Stimulated activated CD8-positive, alpha-beta memory T cell treated with anti-CD3 and anti-CD28 coated beads, Interleukin-15, amount 100 ng/mL, for 1 hour (primary cell): Measurements from ENCODE around the gene CD80.
"Not testable (repeated sequence)": the region's sequence is repeated elsewhere in the genome, so short reads cannot be mapped to it uniquely, and the experiment has no call there.

Experiments
- DNase-seq: peaks from one replicate; pipeline ENCODE4 v3.0.0-alpha.2; 2020; ENCODE audit warnings: low read depth

CD80 gene, protein sequence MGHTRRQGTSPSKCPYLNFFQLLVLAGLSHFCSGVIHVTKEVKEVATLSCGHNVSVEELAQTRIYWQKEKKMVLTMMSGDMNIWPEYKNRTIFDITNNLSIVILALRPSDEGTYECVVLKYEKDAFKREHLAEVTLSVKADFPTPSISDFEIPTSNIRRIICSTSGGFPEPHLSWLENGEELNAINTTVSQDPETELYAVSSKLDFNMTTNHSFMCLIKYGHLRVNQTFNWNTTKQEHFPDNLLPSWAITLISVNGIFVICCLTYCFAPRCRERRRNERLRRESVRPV

DNA sequence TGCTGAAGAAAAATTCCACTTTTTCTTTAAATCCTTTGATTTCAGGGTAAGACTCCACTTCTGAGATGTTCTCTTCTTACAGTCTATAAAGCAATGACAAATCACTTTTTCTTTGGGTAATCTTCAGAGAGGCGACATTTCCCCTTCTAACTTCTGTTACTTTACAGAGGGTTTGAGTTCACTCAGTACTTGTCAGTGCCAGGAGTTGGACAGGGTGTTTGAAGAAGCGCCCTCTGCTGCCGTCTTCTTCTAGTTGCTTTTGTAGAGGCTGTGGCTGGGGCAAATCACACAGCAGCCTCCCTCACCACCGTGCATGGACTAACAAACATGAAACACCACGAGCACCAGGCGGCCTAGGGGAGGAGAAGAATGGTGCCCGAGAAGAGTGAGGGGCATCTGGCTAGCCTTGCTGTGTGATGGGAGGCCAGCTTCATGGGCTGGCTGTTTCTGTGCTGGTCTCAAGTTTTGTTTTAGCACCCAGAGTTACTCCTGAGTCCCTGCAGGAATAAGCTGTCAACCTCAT is at the start of gene CD80:
TSS of gene CD80 (minus strand) at position 174 of the 523 bp plus-strand sequence. CDS start 1,886 bp downstream, outside the sequence.
- no peak for DNase-seq

DNA sequence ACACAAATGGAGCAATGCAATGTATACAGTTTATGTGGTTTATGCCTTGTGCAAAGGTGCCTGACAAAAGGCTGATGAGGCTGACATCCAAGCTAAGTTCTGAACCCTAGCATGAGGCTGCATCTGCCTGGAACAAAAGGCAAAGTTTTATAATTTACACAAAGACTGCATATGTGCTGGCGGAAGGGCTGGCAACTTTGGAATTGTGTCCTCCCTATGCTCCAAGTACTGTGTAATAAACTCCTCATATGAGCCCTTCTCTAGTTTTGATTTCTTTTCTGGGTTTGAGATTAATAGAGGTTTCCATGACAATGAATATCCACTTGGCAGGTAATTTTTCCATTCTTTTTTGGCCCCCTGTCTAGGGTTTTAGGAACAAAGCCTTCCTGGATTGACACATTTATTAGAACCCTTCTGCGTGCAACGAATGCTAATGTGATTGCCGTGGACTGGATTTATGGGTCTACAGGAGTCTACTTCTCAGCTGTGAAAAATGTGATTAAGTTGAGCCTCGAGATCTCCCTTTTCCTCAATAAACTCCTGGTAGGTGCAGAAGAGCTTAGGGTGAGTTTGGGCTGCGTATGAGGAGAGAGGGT is 49.1 kb upstream of the CD80 start:
- DNase-seq = no peak

DNA sequence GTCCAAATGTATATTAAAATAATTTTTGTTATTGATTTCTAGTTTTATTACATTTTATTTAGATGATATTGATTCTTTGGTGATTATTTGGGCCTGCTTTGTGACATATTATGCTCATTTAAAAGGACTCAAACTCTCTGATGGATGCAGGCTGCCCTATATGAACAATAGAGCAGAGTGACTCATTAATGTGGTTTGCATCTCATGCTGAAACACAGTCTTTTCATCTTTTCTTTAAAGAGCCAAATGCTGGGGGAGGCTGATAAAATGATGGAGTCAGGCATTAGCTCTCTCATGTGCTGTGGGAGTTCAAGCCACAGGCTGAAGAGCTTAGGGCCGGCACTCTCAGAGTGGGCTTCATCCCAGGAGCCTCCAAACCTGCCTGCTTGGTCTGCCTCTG is 45.5 kb upstream of the CD80 start:
- no peak for DNase-seq

DNA sequence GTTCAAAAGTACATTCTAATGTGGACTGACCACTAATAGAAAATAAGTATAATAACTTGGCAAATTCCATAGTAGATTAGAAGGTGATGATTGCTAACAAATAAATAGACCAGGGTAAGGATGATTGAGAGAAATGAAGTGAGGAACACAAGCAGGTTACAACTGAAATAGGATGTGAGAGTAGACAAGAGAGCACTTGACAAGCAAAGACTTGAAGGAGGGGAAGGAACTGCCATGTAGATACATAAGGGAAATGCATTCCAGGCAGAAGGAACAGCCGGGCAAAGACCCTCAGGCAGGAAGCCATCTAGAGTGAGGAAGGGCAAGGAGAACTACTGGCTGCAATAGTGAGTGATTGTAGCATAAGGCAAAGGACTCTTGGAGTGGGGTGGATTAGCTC is 43.3 kb upstream of the CD80 start:
- DNase-seq = no peak

DNA sequence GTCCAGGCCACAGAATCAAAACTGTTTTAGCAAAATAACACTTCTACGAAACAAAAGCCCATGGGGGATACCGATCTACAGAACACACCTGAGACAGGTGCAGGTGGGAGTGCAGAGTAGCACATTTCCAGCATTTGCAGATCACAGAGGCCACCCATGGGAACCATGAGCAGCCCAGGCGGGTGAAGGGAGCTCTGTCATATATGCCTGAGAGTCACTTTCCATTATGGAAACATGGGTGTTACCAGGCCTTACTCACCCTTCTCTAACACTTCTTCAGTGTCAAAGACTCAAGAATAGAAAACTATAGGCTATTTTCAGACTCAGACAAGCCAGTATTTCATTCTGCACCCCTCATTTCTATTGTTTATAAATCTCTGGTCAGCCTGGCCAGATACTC is 41.7 kb upstream of the CD80 start:
- no peak for DNase-seq

DNA sequence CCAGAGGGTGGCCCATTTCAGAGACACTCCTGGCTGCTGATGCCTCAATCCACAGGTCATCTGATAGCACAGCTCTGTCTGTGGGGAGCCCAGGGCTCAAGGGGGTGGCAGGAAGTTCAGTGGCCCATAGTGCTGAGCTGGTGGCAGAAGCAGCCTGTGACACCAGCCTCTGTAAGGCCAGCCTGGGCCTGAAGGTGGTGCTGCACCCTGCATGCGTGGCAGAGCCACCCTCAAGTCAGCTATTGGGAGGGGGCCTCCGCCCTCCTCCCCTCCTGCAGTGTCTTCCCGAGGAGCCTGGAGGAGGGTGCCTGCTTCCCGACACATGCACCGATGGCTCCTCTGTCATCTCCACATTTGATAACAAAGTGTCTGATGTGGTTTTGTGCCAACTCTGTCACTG is 41.3 kb upstream of the CD80 start:
- DNase-seq = no peak

DNA sequence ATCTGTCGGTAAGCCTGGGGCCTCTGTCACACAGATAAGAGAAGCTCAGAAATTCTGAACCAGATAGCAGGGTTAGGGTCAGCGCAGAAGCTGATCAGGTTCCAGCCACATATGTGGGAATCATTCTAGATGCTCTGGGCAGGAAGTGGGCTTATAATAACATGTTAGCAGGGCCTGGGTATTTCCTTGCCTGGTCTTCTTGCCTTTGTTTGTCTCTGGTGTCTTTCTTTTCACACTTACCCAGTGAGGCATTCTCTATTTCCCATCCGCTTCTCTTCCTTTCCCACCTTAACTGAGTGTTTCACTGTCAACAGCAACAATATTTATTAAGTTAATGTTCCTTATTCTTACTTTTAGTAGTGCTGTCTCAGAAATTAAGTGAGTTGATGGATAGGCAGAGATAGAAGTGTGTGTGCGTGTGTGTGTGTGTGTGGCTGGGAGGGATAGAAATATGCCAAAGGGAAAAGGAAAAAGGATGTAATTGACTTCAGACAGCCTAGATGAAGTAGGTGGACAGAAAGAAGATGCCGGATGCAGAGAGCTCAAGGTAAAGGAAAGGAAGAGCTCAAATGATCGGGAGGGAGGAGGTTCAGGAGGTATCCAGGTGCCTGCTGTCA is 40.3 kb upstream of the CD80 start:
- DNase-seq = no peak

DNA sequence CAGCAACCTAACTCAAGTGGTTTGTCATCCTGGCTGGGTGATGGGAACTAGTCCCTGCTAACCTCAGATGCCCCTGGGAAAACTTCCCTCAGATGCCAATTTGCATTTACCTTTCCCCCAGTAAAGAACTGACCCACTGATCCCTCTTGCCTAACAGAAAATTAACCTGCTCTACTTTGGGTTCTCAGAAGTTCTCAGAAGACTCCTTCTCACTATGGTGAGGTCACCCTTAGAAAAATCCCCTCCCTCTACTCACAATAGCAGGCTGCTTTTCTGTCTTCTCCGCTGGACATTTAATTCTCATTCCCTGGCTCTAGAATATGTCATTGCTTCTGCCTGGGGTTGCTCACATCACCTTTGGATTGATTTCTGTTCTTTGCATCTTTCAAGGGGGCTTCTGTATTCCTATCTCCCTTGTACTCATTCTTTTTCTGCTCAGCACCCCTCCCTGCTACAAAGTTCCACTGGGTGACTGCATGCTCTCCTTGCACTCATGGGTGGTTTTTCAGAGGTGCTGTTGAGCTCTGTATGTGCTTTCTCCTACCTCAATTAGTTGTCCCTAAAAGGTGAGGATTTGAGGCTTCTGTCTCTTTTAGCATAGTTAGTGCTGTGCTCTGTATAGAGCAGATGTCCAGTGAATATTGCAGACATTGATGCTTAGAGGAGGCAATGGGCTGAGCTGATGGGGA is 39.1 kb upstream of the CD80 start:
- no peak for DNase-seq

DNA sequence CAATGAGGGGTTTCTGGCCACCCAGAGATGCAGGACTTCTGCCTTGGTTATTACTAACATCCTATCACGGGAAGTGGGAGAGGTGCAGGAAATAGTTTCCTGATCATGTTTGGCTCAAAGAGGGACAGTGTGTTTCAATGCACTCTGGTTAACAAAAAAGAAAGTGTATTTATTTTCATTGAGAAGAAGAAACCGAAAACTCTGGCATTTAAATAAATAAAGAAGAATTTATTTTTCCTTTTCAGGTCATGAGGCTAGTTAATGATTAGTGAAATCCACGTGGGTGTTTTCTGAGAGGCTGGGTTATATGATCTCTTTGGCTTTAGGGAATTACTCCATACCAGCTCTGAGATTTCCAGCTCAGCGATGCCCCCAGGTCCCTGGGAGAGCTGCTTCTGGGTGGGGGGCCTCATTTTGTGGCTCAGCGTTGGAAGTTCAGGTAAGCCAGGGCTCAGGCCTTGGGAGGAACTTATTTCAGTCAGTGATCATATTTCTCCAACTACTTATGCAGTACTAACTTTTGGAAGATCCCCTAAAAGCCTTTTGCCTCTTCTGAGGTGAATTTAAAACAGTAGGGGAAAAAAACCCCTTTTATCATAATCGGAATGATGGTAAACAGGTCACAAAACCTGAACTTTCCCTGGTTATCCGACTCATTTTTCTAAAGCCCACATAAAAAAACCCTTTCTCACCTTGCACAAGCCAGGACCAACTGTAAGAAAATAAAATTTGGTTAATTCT is 38.3 kb upstream of the CD80 start, which contains the start of gene PLA1A:
TSS of gene PLA1A (plus strand) at position 338 of the 741 bp plus-strand sequence. CDS start at position 367, 29 bp downstream.
- no peak for DNase-seq

DNA sequence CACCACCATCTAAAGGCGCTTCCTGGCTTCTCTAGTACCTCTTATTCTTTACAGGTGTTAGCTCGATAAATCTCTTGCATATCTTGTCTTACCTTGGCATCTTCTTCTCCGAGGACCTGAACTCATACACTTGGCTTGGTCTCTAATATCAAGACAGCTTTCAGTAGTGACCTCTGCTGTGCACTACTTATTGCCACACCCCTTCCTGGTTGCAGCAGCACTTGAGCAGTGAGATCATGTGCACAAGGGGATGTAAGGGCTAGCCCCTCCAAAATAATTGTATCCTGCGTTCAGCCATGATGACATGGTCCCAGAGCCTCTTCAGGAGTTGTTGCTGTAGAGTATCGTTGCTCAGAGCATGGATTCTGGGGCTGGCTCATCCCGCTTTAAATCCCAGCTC is 37.0 kb upstream of the CD80 start:
- no peak for DNase-seq

DNA sequence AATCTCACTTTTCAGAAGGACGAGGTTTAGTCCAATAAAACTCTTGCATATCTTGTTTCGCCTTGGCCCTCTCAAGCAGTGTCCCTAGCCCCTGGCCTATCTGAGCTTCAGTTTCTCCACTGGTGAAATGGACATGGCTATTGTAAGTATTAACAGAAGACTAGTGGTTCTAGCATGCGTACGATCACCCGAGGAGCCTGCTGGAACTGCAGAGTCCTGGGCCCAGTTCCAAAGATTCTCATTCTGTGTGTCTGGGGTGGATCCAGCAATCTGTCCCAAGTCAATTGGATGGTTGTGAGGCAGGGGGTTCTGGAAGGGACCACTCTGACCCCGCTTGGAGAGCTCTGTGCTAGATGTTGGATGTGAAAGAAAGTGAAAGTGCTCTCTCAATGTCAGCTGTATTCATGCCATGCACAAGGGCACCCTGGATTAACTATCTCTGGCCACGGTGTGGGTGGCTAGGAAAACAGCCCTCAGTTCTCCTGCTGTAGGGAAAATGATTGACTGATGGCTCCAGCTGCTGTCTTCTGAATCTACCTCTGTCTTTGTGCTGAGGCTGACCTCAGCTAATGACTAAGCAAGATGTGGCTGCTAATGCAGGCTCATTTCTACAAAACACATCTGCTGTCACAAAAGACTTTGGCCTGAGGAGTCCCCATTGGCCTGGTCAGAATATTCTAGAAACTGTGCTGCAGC is 36.4 kb upstream of the CD80 start:
- no peak for DNase-seq

DNA sequence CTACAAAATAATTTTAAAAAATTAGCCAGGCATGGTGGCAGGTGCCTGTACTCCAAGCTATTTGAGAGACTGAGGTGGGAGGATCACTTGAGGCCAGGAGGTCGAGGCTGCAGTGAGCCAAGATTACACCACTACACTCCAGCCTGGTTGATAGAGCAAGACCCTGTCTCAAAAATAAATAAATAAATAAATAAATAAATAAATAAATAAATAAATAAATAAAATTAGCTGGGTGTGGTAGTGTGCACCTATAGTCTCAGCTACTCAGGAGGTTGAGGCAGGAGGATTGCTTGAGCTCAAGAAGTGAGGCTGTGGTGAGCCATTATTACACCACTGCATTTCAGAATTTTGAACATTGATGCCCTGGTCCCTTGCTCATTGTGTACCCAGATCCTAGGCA is 35.5 kb upstream of the CD80 start:
- not testable (repeated sequence) for DNase-seq

DNA sequence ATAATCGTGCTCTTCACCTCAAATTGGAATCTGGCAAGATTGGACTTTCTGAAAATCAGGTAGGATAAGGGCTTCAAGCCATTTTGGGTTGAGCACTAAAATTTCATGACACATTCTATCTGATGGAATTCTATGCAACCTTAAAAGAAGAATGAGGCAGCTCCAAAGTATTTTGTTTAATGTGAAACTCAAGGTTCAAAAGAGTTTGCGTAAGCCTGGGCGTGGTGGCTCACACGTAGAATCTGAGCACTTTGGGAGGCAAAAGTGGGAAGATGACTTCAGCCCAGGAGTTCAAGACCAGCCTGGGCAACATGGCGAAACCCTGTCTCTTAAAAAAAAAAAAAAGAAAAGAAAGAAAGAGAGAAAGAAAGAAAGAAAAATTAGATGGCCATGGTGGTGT is 34.7 kb upstream of the CD80 start:
- DNase-seq = no peak

DNA sequence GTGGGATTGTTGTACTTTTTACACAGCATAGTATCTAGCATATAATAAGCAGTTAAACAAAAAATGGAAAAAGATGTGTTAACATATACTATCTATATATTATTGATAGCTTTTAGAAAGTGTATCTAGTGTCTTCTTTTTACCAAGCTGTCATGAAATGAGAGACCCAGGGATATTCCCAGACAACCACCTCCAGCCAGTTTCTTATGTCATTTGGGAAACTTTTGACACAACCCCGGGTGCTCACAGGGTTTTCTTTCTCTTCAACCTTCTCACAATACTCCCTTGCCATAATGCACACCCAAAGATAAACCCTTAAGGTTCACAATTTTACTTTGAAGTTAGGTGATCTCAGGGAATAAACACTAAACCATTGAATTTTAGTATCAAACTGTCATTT is 33.4 kb upstream of the CD80 start:
- no peak for DNase-seq

DNA sequence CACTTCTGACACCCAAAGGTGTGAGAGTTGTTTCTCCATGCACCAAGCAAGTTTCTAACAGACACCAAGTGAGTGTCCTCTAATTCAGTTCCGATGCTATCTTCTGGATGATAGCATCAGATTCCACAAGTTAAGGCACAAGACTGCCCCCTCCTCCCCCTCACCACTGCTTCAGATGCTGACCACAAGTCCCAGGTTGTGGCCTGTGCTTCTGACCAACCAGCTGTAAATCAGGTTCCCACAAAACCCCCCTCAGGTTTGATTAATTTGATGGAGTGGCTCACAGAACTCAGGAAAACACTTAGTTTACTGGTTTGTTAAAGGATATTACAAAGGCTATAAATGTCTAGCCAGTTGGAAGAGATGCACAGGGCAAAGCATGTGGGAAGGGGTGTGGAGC is 31.3 kb upstream of the CD80 start:
- DNase-seq = no peak

DNA sequence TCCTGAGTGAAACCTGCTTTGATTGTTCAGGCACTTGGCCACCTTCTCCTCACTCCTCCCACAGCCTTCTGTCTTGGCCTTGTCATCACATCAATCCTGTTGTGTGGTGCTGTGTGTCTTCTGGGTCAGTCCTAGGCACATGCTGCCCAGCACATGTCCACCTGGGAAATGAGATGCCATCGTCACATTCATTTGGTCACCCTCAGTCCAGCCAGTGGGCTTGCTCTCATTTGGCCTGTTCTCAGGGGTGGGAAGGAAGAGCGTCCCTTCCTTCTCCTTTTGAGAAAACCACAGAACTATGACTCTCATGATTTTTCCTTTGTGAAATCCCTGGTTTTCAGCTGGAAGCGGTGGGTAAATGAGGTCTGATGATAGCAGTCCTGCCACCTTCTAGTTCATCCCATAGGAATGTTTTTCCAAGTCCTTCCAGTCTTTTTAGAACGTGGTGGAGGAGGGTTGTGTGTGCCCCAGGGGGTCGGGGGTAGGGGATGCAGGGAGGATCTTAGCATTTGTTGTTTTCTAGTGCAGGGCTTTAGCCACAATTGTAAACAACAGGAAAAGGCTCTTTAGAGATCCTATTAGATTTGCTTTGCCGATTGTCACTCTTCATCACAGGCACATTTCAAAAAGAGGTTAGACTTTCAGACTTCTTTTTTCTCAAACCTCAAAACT is 29.8 kb upstream of the CD80 start:
- no peak for DNase-seq

DNA sequence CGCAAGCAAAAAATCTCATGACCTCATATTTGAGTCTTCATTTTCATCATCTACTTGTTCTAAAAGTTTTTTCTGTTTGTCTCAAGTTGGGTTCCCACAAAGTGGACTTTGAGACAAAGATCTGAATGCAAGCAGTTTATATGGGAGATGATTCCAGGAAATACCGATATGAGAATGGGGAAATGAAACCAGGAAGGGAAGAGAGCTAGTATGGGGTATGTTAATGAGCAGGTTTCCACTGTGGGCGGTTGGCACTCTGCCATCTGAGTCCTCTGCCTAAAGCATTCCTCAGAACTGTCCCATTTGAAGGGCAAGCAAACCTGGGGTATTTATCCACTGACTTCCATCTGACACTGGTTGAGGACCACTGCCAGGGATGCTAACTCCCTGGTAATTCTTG is 28.7 kb upstream of the CD80 start:
- DNase-seq = no peak

DNA sequence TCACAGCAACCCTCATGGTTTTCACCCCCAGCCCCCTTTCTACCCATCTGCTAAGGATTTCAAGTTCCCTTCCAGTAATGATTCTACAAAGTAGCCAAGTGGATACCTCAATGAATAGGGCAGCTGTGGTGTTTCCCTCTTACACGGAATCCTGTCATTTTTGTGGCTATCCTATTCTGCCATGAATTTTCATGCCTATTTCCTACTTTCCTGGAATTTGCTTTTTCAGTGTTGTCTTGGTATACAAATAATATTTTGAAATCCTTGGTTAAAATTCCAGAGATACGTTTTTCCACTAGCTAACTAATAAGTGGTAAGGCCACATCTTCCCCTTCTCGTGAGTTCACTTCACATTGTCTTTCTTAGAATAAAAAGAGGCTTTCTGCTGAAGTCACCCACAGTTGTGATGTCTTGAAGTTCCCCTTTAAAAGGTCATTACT is 27.3 kb upstream of the CD80 start:
- no peak for DNase-seq

DNA sequence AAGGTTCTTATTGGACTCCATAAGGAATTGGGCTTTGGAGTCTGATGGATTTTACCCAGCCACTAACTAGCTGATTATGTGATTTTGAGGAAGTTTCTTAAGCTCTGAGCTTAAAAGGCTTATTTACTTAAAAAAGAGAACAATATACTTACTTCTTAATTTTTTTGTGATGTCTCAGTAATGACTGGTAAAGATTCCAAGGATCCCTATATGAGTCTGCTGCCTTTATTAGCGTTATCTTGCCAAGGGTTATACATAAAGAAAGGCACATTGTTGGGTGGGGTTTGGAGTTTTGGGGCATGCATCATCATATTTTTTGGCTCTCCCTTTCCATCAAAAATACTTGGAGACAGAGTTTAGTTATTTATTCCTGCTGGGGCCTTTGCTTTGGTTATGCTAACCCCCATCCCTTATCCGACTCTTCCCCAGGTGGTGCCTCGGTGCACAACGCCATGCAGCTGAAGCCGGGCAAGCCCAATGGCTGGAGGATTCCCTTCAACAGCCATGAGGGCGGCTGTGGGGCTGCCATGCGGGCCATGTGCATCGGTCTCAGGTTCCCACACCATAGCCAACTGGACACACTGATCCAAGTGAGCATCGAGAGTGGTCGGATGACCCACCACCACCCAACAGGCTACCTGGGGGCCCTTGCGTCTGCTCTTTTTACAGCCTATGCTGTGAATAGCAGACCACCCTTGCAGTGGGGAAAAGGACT is 26.6 kb upstream of the CD80 start:
- no peak for DNase-seq

DNA sequence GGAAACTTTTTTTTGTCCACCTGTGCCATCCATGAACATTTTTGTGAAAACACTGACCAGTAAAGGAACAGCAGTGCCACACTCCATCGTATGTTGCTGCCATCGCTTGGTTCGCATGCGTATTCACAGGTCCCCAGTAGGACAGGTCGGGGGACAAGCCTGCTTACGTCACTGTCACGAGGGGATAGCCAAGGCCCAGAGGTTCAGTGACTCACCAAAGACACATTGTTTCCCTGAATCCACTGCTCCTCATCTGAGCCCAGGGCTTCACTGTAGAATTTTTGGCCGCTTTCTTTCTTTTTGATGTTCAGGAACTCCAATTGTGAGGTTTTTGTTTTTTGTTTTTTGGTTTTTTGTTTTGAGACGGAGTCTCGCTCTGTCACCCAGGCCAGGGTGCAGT is 25.8 kb upstream of the CD80 start:
- no peak for DNase-seq
